ENCODE data around the gene ANKIB1.

The ANKIB1 gene

GRCh38 chr7:92293896-92294590 lies 48.3 kb downstream of the ANKIB1 start:
- no peak for DNase-seq
- Mint-ChIP-seq H3K4me1 (peaks cover 17% of the 10 kb centered on the region), H3K27ac (no peak overlapping the region), H3K9me3 (no peaks in the 10 kb centered on the region), H3K27me3 (no peaks in the 10 kb centered on the region), H3K4me3 (no peak overlapping the region)
- ATAC-seq: no peak

GRCh38 chr7:92295391-92295790 lies 49.6 kb downstream of the ANKIB1 start:
- H3K27ac Mint-ChIP-seq: no peak overlapping the region
- no peak for ATAC-seq
- H3K9me3 Mint-ChIP-seq: no peaks in the 10 kb centered on the region
- H3K4me3 Mint-ChIP-seq: no peak overlapping the region
- H3K27me3 Mint-ChIP-seq: no peaks in the 10 kb centered on the region
- no peak for DNase-seq
- H3K4me1 Mint-ChIP-seq: peaks cover 16% of the 10 kb centered on the region

GRCh38 chr7:92296235-92296634 lies 50.5 kb downstream of the ANKIB1 start:
- Mint-ChIP-seq H3K27me3 (no peaks in the 10 kb centered on the region), H3K27ac (no peak overlapping the region), H3K4me1 (peaks cover 11% of the 10 kb centered on the region), H3K4me3 (no peak overlapping the region), H3K9me3 (no peaks in the 10 kb centered on the region)
- no peak for ATAC-seq
- DNase-seq: no peak

- DNase-seq (no peak), ATAC-seq (no peak)
- H3K4me1 Mint-ChIP-seq: peaks cover 11% of the 10 kb centered on the region
- H3K4me3 Mint-ChIP-seq: no peak overlapping the region
- no peaks in the 10 kb centered on the region for H3K9me3 Mint-ChIP-seq
- H3K27me3 Mint-ChIP-seq: no peaks in the 10 kb centered on the region
- no peak overlapping the region for H3K27ac Mint-ChIP-seq
Observed at GRCh38 chr7:92296880-92297445, 51.2 kb downstream of the ANKIB1 start.

- Mint-ChIP-seq H3K4me1 (peaks cover 11% of the 10 kb centered on the region), H3K4me3 (no peak overlapping the region), H3K27me3 (no peaks in the 10 kb centered on the region), H3K9me3 (no peaks in the 10 kb centered on the region), H3K27ac (no peak overlapping the region)
- ATAC-seq (no peak), DNase-seq (no peak)
Observed at GRCh38 chr7:92297736-92298135, 52.0 kb downstream of the ANKIB1 start.

- H3K27ac Mint-ChIP-seq: no peak overlapping the region
- no peaks in the 10 kb centered on the region for H3K27me3 Mint-ChIP-seq
- H3K4me1 Mint-ChIP-seq: no peaks in the 10 kb centered on the region
- no peak overlapping the region for H3K4me3 Mint-ChIP-seq
- ATAC-seq (no peak), DNase-seq (no peak)
- H3K9me3 Mint-ChIP-seq: no peaks in the 10 kb centered on the region
Observed at GRCh38 chr7:92303761-92304160, 58.0 kb downstream of the ANKIB1 start.

- Mint-ChIP-seq H3K4me1 (no peaks in the 10 kb centered on the region), H3K9me3 (no peaks in the 10 kb centered on the region), H3K27me3 (no peaks in the 10 kb centered on the region), H3K4me3 (no peak overlapping the region), H3K27ac (no peak overlapping the region)
- no peak for ATAC-seq
- DNase-seq: no peak
Observed at GRCh38 chr7:92304406-92304893, 58.7 kb downstream of the ANKIB1 start.

GRCh38 chr7:92306153-92306552 lies 60.4 kb downstream of the ANKIB1 start:
- no peaks in the 10 kb centered on the region for H3K27me3 Mint-ChIP-seq
- ATAC-seq (no peak), DNase-seq (no peak)
- H3K9me3 Mint-ChIP-seq: no peaks in the 10 kb centered on the region
- H3K27ac Mint-ChIP-seq: no peak overlapping the region
- H3K4me3 Mint-ChIP-seq: no peak overlapping the region
- no peaks in the 10 kb centered on the region for H3K4me1 Mint-ChIP-seq

- ATAC-seq: no peak
- H3K9me3 Mint-ChIP-seq: no peaks in the 10 kb centered on the region
- DNase-seq: no peak
- no peak overlapping the region for H3K27ac Mint-ChIP-seq
- H3K27me3 Mint-ChIP-seq: no peaks in the 10 kb centered on the region
- no peaks in the 10 kb centered on the region for H3K4me1 Mint-ChIP-seq
- no peak overlapping the region for H3K4me3 Mint-ChIP-seq
Observed at GRCh38 chr7:92313055-92313454, 67.3 kb downstream of the ANKIB1 start.

GRCh38 chr7:92319243-92319642 lies 73.5 kb downstream of the ANKIB1 start:
- ATAC-seq: no peak
- DNase-seq: no peak
- Mint-ChIP-seq H3K4me1 (no peaks in the 10 kb centered on the region), H3K9me3 (no peaks in the 10 kb centered on the region), H3K27ac (no peak overlapping the region), H3K27me3 (no peaks in the 10 kb centered on the region), H3K4me3 (no peak overlapping the region)

GRCh38 chr7:92325173-92325572 lies 79.4 kb downstream of the ANKIB1 start:
- Mint-ChIP-seq H3K27me3 (no peaks in the 10 kb centered on the region), H3K4me1 (peaks cover 7% of the 10 kb centered on the region), H3K4me3 (no peak overlapping the region), H3K9me3 (no peaks in the 10 kb centered on the region), H3K27ac (peak overlapping the region in 1 of 2 donors; percentile 76)
- no peak for DNase-seq
- ATAC-seq: no peak

GRCh38 chr7:92325858-92326257 lies 80.1 kb downstream of the ANKIB1 start:
- Mint-ChIP-seq H3K27me3 (no peaks in the 10 kb centered on the region), H3K4me1 (peaks cover 7% of the 10 kb centered on the region), H3K9me3 (no peaks in the 10 kb centered on the region), H3K27ac (peak overlapping the region in 1 of 2 donors; percentile 76), H3K4me3 (no peak overlapping the region)
- DNase-seq: no peak
- ATAC-seq: no peak

GRCh38 chr7:92330835-92331438 lies 85.2 kb downstream of the ANKIB1 start:
- ATAC-seq (no peak), DNase-seq (no peak)
- Mint-ChIP-seq H3K9me3 (no peaks in the 10 kb centered on the region), H3K4me1 (peaks cover 4% of the 10 kb centered on the region), H3K27ac (no peak overlapping the region), H3K4me3 (no peak overlapping the region), H3K27me3 (no peaks in the 10 kb centered on the region)

- H3K9me3 Mint-ChIP-seq: no peaks in the 10 kb centered on the region
- H3K4me3 Mint-ChIP-seq: no peak overlapping the region
- no peaks in the 10 kb centered on the region for H3K4me1 Mint-ChIP-seq
- ATAC-seq (no peak), DNase-seq (no peak)
- no peak overlapping the region for H3K27ac Mint-ChIP-seq
- H3K27me3 Mint-ChIP-seq: no peaks in the 10 kb centered on the region
Observed at GRCh38 chr7:92331508-92331907, 85.7 kb downstream of the ANKIB1 start.

- Mint-ChIP-seq H3K4me1 (no peaks in the 10 kb centered on the region), H3K27ac (no peak overlapping the region), H3K9me3 (no peaks in the 10 kb centered on the region), H3K27me3 (no peaks in the 10 kb centered on the region), H3K4me3 (no peak overlapping the region)
- ATAC-seq (no peak), DNase-seq (no peak)
Observed at GRCh38 chr7:92332782-92333181, 87.0 kb downstream of the ANKIB1 start.

- Mint-ChIP-seq H3K27ac (no peak overlapping the region), H3K4me3 (no peak overlapping the region), H3K4me1 (no peaks in the 10 kb centered on the region), H3K9me3 (no peaks in the 10 kb centered on the region), H3K27me3 (no peaks in the 10 kb centered on the region)
- ATAC-seq: no peak
- no peak for DNase-seq
Observed at GRCh38 chr7:92333866-92334265, 88.1 kb downstream of the ANKIB1 start.

Data from stimulated activated naive CD8-positive, alpha-beta T cell treated with anti-CD3 and anti-CD28 coated beads, Interleukin-15, amount 100 ng/mL, for 72 hours (primary cell).